NCI-H1694 (cell line): ENCODE results near the gene SPOP.
"Not testable (repeated sequence)": the region's sequence is repeated elsewhere in the genome, so short reads cannot be mapped to it uniquely, and the experiment has no call there.

ENCODE experiments used
- DNase-seq: peaks from one replicate; lab custom pipeline; 2025; lab: John Stamatoyannopoulos, UW

SPOP gene

GRCh38 chr17:49647256-49647585 lies 30.7 kb downstream of the SPOP start:
- no peak for DNase-seq

- DNase-seq, result no peak
Measured at GRCh38 chr17:49646391-49647255, 31.3 kb downstream of the SPOP start.

GRCh38 chr17:49646056-49646390 lies 31.9 kb downstream of the SPOP start:
- DNase-seq, result not testable (repeated sequence)

- DNase-seq, result no peak
Measured at GRCh38 chr17:49645654-49646053, 32.2 kb downstream of the SPOP start.

GRCh38 chr17:49640556-49640955 lies 37.3 kb downstream of the SPOP start:
- no peak for DNase-seq

GRCh38 chr17:49638818-49639217 lies 39.1 kb downstream of the SPOP start:
- DNase-seq, result no peak

GRCh38 chr17:49637739-49638138 lies 40.2 kb downstream of the SPOP start:
- no peak for DNase-seq

GRCh38 chr17:49637050-49637449 lies 40.8 kb downstream of the SPOP start:
- DNase-seq, result no peak

GRCh38 chr17:49635121-49635520 lies 42.8 kb downstream of the SPOP start:
- DNase-seq, result no peak

GRCh38 chr17:49634485-49634860 lies 43.4 kb downstream of the SPOP start:
- no peak for DNase-seq

GRCh38 chr17:49633762-49634484 lies 44.0 kb downstream of the SPOP start:
- DNase-seq, result no peak

- DNase-seq, result no peak
Measured at GRCh38 chr17:49633250-49633649, 44.6 kb downstream of the SPOP start.

- no peak for DNase-seq
Measured at GRCh38 chr17:49632201-49632600, 45.7 kb downstream of the SPOP start.

- no peak for DNase-seq
Measured at GRCh38 chr17:49631496-49631895, 46.4 kb downstream of the SPOP start.

GRCh38 chr17:49630113-49630900 lies 47.6 kb downstream of the SPOP start:
- no peak for DNase-seq

GRCh38 chr17:49629447-49629846 lies 48.5 kb downstream of the SPOP start:
- no peak for DNase-seq

- no peak for DNase-seq
Measured at GRCh38 chr17:49624896-49625295, 53.0 kb downstream of the SPOP start.

GRCh38 chr17:49621946-49622529 lies 55.9 kb downstream of the SPOP start:
- no peak for DNase-seq

GRCh38 chr17:49621420-49621819 lies 56.5 kb downstream of the SPOP start:
- DNase-seq, result no peak

- DNase-seq, result no peak
Measured at GRCh38 chr17:49618028-49618611, 59.8 kb downstream of the SPOP start.

GRCh38 chr17:49616601-49617131 lies 61.2 kb downstream of the SPOP start:
- no peak for DNase-seq

- peak; percentile 67 for DNase-seq
Measured at GRCh38 chr17:49616086-49616485, 61.8 kb downstream of the SPOP start.
